WTC11 (cell line): ENCODE results near the gene TUT4. TPM values are rescaled to one million over a fixed set of nuclear protein-coding genes. Genes with fewer than 3 reads are reported as not detected.

ENCODE experiments used
- ATF1 ChIP-seq: sonication (generic); formaldehyde crosslinking; IDR thresholded peaks from 2 replicates; pipeline ENCODE4 v1.8.1; 2023; ENCODE audit warnings: mild to moderate bottlenecking, moderate library complexity, missing genetic modification reagents
- CBFB ChIP-seq: sonication (generic); formaldehyde crosslinking; IDR thresholded peaks from 2 replicates; pipeline ENCODE4 v1.8.1; 2022; ENCODE audit warnings: mild to moderate bottlenecking, low read depth, missing genetic modification reagents
- CREM ChIP-seq: sonication (generic); formaldehyde crosslinking; IDR thresholded peaks from 2 replicates; pipeline ENCODE4 v1.8.1; 2022; ENCODE audit warnings: mild to moderate bottlenecking, missing genetic modification reagents, moderate library complexity
- ETV6 ChIP-seq: sonication (generic); formaldehyde crosslinking; IDR thresholded peaks from 2 replicates; pipeline ENCODE4 v1.8.1; 2022; ENCODE audit warnings: mild to moderate bottlenecking, missing genetic modification reagents
- FOXK1 ChIP-seq: sonication (generic); formaldehyde crosslinking; IDR thresholded peaks from 2 replicates; pipeline ENCODE4 v1.8.0; 2022; ENCODE audit warnings: mild to moderate bottlenecking, moderate library complexity, missing genetic modification reagents
- GTF2I ChIP-seq: fragments of 250-450 bp; sonication (Bioruptor Pico); conservative IDR thresholded peaks from 2 replicates; pipeline ENCODE4 v1.4.0; 2021; ENCODE audit warnings: mild to moderate bottlenecking
- HMGA2 ChIP-seq: fragments of 250-450 bp; sonication (Bioruptor Pico); IDR thresholded peaks from 2 replicates; pipeline ENCODE4 v1.4.0; 2021; ENCODE audit warnings: mild to moderate bottlenecking, moderate library complexity
- MYBL2 ChIP-seq: sonication (generic); formaldehyde crosslinking; IDR thresholded peaks from 2 replicates; pipeline ENCODE4 v1.8.1; 2023; ENCODE audit warnings: mild to moderate bottlenecking, moderate library complexity, missing genetic modification reagents
- NFATC4 ChIP-seq: fragments of 250-450 bp; sonication (Bioruptor Pico); IDR thresholded peaks from 2 replicates; pipeline ENCODE4 v1.9.0; 2021; ENCODE audit warnings: mild to moderate bottlenecking
- NR3C1 ChIP-seq: sonication (generic); formaldehyde crosslinking; conservative IDR thresholded peaks from 2 replicates; pipeline ENCODE4 v1.8.1; 2023; ENCODE audit warnings: low read depth, mild to moderate bottlenecking, missing genetic modification reagents
- RELA ChIP-seq: sonication (generic); formaldehyde crosslinking; IDR thresholded peaks from 2 replicates; pipeline ENCODE4 v1.8.1; 2022; ENCODE audit warnings: missing genetic modification reagents, mild to moderate bottlenecking, borderline replicate concordance
- ZBTB21 ChIP-seq: sonication (generic); formaldehyde crosslinking; IDR thresholded peaks from 2 replicates; pipeline ENCODE4 v1.8.1; 2023; ENCODE audit warnings: mild to moderate bottlenecking, missing genetic modification reagents, borderline replicate concordance
- ZNF121 ChIP-seq: sonication (generic); formaldehyde crosslinking; IDR thresholded peaks from 2 replicates; pipeline ENCODE4 v1.8.0; 2023; ENCODE audit warnings: missing genetic modification reagents
- ZNF671 ChIP-seq: fragments of 250-450 bp; sonication (Bioruptor Pico); IDR thresholded peaks from 2 replicates; pipeline ENCODE4 v1.8.0; 2021; ENCODE audit warnings: mild to moderate bottlenecking
- total RNA-seq: library from RNA; stranded (reverse); gene quantifications from 3 replicates; pipeline ENCODE4 v1.2.3, GENCODE V29; 2021
- TF ChIP-seq, protein P1 (sequence below): sonication (generic); formaldehyde crosslinking; IDR thresholded peaks from 2 replicates; pipeline ENCODE4 v1.8.0; 2023; ENCODE audit warnings: missing genetic modification reagents, mild to moderate bottlenecking, borderline replicate concordance
- TF ChIP-seq, protein P2 (sequence below): fragments of 200-600 bp; IDR thresholded peaks from 2 replicates; pipeline ENCODE4 v1.8.0; 2022; ENCODE audit warnings: antibody characterized with exemption
- TF ChIP-seq, protein P3 (sequence below): sonication (generic); formaldehyde crosslinking; IDR thresholded peaks from 2 replicates; pipeline ENCODE4 v1.8.0; 2023; ENCODE audit warnings: mild to moderate bottlenecking, missing genetic modification reagents
- TF ChIP-seq, protein P4 (sequence below): fragments of 250-450 bp; sonication (Bioruptor Pico); IDR thresholded peaks from 2 replicates; pipeline ENCODE4 v1.8.0; 2021; ENCODE audit warnings: mild to moderate bottlenecking
- TF ChIP-seq, protein P5 (sequence below): fragments of 250-450 bp; sonication (Bioruptor Pico); conservative IDR thresholded peaks from 2 replicates; pipeline ENCODE4 v1.9.0; 2021; ENCODE audit warnings: mild to moderate bottlenecking
- TF ChIP-seq, protein P6 (sequence below): sonication (generic); formaldehyde crosslinking; IDR thresholded peaks from 2 replicates; pipeline ENCODE4 v1.8.1; 2022; ENCODE audit warnings: mild to moderate bottlenecking, moderate library complexity, missing genetic modification reagents
- TF ChIP-seq, protein P7 (sequence below): sonication (generic); formaldehyde crosslinking; IDR thresholded peaks from 2 replicates; pipeline ENCODE4 v1.8.1; 2023; ENCODE audit warnings: mild to moderate bottlenecking, missing genetic modification reagents, moderate library complexity

Gene TUT4
- total RNA-seq, 1 experiment from 2014 or later: 63.3 TPM

DNA sequence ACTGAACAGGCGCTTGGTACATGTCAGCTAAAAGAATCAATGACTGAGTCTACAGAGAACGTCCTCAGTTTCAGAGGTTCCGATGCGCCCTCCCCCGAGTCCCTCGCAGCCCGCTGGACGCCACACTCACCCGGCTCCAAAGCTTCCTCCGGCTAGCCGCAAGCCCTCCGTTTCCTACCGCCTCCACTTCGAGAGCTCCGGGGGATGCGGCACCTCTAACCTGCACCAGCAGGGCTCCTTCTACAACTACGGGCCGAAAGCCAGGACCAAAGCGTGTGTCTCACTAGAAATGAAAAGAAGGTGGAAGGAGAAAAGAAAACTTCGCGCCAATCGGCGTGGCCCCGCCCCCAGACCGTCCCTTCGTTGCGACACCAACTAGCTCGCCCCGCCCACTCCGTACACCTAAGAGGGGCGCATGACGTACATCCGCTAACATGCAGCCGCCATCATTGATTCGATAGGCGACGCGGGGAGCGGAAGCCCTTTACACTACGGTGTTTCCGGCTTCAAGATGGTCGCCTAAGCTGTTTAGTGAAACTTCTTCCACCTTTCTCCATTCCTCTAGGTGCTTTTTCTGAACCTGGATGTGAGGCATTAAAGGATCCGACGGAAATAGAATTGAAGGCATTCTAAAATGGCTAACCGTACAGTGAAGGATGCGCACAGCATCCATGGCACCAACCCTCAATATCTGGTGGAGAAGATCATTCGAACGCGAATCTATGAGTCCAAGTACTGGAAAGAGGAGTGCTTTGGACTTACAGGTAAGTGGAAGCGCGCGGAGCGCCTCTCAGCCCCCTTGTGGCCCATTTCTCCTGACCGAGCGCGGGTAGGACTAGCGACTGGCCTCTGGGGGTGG, 148.5 kb downstream of the TUT4 start, which contains the start of the genes ORC1 and PRPF38A (continued):
- TF ChIP-seq, protein P1, sequence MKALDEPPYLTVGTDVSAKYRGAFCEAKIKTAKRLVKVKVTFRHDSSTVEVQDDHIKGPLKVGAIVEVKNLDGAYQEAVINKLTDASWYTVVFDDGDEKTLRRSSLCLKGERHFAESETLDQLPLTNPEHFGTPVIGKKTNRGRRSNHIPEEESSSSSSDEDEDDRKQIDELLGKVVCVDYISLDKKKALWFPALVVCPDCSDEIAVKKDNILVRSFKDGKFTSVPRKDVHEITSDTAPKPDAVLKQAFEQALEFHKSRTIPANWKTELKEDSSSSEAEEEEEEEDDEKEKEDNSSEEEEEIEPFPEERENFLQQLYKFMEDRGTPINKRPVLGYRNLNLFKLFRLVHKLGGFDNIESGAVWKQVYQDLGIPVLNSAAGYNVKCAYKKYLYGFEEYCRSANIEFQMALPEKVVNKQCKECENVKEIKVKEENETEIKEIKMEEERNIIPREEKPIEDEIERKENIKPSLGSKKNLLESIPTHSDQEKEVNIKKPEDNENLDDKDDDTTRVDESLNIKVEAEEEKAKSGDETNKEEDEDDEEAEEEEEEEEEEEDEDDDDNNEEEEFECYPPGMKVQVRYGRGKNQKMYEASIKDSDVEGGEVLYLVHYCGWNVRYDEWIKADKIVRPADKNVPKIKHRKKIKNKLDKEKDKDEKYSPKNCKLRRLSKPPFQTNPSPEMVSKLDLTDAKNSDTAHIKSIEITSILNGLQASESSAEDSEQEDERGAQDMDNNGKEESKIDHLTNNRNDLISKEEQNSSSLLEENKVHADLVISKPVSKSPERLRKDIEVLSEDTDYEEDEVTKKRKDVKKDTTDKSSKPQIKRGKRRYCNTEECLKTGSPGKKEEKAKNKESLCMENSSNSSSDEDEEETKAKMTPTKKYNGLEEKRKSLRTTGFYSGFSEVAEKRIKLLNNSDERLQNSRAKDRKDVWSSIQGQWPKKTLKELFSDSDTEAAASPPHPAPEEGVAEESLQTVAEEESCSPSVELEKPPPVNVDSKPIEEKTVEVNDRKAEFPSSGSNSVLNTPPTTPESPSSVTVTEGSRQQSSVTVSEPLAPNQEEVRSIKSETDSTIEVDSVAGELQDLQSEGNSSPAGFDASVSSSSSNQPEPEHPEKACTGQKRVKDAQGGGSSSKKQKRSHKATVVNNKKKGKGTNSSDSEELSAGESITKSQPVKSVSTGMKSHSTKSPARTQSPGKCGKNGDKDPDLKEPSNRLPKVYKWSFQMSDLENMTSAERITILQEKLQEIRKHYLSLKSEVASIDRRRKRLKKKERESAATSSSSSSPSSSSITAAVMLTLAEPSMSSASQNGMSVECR: 0 out of 2 replicates have a peak, but pooled peaks have one; percentile 55
- TF ChIP-seq GTF2I (CRISPR knock-in tag) (no peak), ZBTB21 (CRISPR knock-in tag) (peak; percentile 99; the same call in 1 of the 2 replicates), RELA (CRISPR knock-in tag) (no peak), ATF1 (CRISPR knock-in tag) (no peak), NR3C1 (CRISPR knock-in tag) (no peak), NFATC4 (CRISPR knock-in tag) (no peak), MYBL2 (no peak), CREM (CRISPR knock-in tag) (peak; percentile 93), ZNF121 (CRISPR knock-in tag) (no peak), HMGA2 (CRISPR knock-in tag) (no peak), FOXK1 (CRISPR knock-in tag) (peak; percentile 72; the same call in 1 of the 2 replicates), ETV6 (CRISPR knock-in tag) (peak; percentile 78; the same call in 1 of the 2 replicates), CBFB (CRISPR knock-in tag) (no peak), ZNF671 (no peak)
- TF ChIP-seq, protein P2, sequence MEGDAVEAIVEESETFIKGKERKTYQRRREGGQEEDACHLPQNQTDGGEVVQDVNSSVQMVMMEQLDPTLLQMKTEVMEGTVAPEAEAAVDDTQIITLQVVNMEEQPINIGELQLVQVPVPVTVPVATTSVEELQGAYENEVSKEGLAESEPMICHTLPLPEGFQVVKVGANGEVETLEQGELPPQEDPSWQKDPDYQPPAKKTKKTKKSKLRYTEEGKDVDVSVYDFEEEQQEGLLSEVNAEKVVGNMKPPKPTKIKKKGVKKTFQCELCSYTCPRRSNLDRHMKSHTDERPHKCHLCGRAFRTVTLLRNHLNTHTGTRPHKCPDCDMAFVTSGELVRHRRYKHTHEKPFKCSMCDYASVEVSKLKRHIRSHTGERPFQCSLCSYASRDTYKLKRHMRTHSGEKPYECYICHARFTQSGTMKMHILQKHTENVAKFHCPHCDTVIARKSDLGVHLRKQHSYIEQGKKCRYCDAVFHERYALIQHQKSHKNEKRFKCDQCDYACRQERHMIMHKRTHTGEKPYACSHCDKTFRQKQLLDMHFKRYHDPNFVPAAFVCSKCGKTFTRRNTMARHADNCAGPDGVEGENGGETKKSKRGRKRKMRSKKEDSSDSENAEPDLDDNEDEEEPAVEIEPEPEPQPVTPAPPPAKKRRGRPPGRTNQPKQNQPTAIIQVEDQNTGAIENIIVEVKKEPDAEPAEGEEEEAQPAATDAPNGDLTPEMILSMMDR: no peak
- TF ChIP-seq, protein P3, sequence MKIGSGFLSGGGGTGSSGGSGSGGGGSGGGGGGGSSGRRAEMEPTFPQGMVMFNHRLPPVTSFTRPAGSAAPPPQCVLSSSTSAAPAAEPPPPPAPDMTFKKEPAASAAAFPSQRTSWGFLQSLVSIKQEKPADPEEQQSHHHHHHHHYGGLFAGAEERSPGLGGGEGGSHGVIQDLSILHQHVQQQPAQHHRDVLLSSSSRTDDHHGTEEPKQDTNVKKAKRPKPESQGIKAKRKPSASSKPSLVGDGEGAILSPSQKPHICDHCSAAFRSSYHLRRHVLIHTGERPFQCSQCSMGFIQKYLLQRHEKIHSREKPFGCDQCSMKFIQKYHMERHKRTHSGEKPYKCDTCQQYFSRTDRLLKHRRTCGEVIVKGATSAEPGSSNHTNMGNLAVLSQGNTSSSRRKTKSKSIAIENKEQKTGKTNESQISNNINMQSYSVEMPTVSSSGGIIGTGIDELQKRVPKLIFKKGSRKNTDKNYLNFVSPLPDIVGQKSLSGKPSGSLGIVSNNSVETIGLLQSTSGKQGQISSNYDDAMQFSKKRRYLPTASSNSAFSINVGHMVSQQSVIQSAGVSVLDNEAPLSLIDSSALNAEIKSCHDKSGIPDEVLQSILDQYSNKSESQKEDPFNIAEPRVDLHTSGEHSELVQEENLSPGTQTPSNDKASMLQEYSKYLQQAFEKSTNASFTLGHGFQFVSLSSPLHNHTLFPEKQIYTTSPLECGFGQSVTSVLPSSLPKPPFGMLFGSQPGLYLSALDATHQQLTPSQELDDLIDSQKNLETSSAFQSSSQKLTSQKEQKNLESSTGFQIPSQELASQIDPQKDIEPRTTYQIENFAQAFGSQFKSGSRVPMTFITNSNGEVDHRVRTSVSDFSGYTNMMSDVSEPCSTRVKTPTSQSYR: no peak
- TF ChIP-seq, protein P4, sequence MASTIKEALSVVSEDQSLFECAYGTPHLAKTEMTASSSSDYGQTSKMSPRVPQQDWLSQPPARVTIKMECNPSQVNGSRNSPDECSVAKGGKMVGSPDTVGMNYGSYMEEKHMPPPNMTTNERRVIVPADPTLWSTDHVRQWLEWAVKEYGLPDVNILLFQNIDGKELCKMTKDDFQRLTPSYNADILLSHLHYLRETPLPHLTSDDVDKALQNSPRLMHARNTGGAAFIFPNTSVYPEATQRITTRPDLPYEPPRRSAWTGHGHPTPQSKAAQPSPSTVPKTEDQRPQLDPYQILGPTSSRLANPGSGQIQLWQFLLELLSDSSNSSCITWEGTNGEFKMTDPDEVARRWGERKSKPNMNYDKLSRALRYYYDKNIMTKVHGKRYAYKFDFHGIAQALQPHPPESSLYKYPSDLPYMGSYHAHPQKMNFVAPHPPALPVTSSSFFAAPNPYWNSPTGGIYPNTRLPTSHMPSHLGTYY (CRISPR knock-in tag): no peak
- TF ChIP-seq, protein P5, sequence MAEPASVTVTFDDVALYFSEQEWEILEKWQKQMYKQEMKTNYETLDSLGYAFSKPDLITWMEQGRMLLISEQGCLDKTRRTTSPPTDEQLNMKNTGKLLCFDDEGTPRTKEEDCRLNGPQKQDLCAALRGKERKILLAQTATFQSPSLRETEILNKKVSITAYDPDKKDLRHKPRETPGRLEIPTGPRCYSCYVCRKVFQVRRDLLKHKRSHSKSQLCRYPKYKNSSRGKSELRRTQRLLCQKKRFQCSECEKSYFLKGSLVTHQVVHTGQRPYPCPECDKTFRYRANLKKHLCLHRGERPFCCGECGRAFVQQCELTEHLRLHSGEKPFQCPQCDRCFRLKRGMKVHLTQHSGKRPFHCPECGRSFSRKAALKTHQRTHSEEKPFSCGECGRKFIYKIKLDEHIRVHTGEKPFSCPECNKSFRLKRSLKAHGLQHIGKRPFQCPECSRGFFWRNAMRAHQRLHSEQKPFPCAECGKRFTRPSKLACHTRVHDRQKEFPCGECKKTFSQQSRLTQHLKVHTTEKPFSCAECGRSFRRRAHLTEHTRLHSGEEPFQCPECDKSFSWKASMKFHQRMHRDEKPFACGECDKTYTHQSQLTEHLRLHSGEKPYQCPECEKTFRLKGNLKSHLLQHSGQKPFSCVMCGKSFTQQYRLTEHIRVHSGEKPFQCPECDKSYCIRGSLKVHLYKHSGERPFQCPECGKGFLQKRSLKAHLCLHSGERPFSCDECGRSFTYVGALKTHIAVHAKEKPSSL (CRISPR knock-in tag): no peak
- TF ChIP-seq, protein P6, sequence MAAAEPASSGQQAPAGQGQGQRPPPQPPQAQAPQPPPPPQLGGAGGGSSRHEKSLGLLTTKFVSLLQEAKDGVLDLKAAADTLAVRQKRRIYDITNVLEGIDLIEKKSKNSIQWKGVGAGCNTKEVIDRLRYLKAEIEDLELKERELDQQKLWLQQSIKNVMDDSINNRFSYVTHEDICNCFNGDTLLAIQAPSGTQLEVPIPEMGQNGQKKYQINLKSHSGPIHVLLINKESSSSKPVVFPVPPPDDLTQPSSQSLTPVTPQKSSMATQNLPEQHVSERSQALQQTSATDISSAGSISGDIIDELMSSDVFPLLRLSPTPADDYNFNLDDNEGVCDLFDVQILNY (CRISPR knock-in tag): peak; percentile 90
- TF ChIP-seq, protein P7, sequence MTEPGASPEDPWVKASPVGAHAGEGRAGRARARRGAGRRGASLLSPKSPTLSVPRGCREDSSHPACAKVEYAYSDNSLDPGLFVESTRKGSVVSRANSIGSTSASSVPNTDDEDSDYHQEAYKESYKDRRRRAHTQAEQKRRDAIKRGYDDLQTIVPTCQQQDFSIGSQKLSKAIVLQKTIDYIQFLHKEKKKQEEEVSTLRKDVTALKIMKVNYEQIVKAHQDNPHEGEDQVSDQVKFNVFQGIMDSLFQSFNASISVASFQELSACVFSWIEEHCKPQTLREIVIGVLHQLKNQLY (CRISPR knock-in tag): no peak
